ENCODE data around the gene SH3TC1. TPM values are rescaled to one million over a fixed set of nuclear protein-coding genes. Genes with fewer than 3 reads are reported as not detected.

SH3TC1 gene
- total and polyA plus RNA-seq, 2 of the 8 experiments (the other 6 are each of a cell fraction or from before 2014, with no cell fraction given), result 0.15 TPM; not detected in 1

- H3K4me1 ChIP-seq (replicated peaks in 1 of 4; ENCODE audit: control insufficient read depth in 3 of 4, insufficient read depth in 4 of 4, low read length in 3 of 4), result peaks cover 0 to 6% (median 3%) of the 10 kb centered on the region in 4 experiments; a peak in 6 of 7 replicates
- no peak overlapping the region for H3K4me2 ChIP-seq (ENCODE audit: insufficient read depth in 1 of 2, low read depth in 2 of 2, low read length in 2 of 2)
- peak overlapping the region; percentile 39; the same call in 1 of the 2 replicates for H2BK12ac ChIP-seq (ENCODE audit: low read depth, low read length)
- H3K23ac ChIP-seq (ENCODE audit: insufficient read length), result no peak overlapping the region
- H3K18ac ChIP-seq (ENCODE audit: extremely low read depth, low read length), result no peak overlapping the region
- no peak for TF ChIP-seq ATF3 (IDR thresholded peaks at IDR 0.05; ENCODE audit: insufficient read depth, low read depth, low read length)
- no peak for TF ChIP-seq RBBP5 (IDR thresholded peaks at IDR 0.05; ENCODE audit: borderline replicate concordance, low read depth, low read length)
- no peak overlapping the region for H3K4me3 ChIP-seq (ENCODE audit: extremely low read depth in 1 of 4, insufficient read depth in 2 of 4, low read depth in 3 of 4, low read length in 4 of 4)
- no peak overlapping the region for H3K56ac ChIP-seq (replicated peaks; ENCODE audit: insufficient read length, low read depth, low read length)
- H2BK120ac ChIP-seq (replicated peaks; ENCODE audit: low read depth, low read length), result no peak overlapping the region
- no peak overlapping the region for H3K27ac ChIP-seq (ENCODE audit: low read depth, low read length)
- H4K20me1 ChIP-seq (replicated peaks in 1 of 2; ENCODE audit: control insufficient read depth in 1 of 2, insufficient read depth in 2 of 2, low read length in 2 of 2), result peaks cover 0 to 12% of the 10 kb centered on the region in 2 experiments
- DNase-seq (ENCODE audit: low read depth in 1 of 2, low spot score in 2 of 2) (no peak), FAIRE-seq (no peak)
- no peaks in the 10 kb centered on the region; a peak in 1 of 8 replicates for H3K36me3 ChIP-seq (ENCODE audit: control insufficient read depth in 2 of 4, insufficient read depth in 4 of 4, low read length in 3 of 4)
- no peak overlapping the region for H3K4ac ChIP-seq (replicated peaks; ENCODE audit: insufficient read length, low read depth, low read length)
- ChIA-PET POLR2A (ENCODE audit: partially characterized antibody) (no interaction called here), CTCF (ENCODE audit: partially characterized antibody) (interaction anchor here (0.6 to 5.1 kb wide), 18 partner anchors 10 to 171 kb away, joined by 3 to 68 read pairs (median 4); no protein-coding TSS in a partner anchor)
- H3K79me2 ChIP-seq (ENCODE audit: control insufficient read depth in 1 of 2, insufficient read depth in 2 of 2, low read length in 2 of 2), result no peaks in the 10 kb centered on the region
- no peak overlapping the region for H2BK5ac ChIP-seq (ENCODE audit: low read depth, low read length)
- 0 out of 2 replicates have a peak overlapping the region, but pooled peaks have one; percentile 72 for H2BK15ac ChIP-seq (ENCODE audit: low read length)
- no peak overlapping the region for H4K5ac ChIP-seq (ENCODE audit: insufficient read length, low read depth, low read length)
- H2AK5ac ChIP-seq (ENCODE audit: low read depth, low read length), result no peak overlapping the region
- peaks cover 10% of the 10 kb centered on the region; the same call in 1 of the 2 replicates for H3K23me2 ChIP-seq (ENCODE audit: low read depth, low read length)
- no peak overlapping the region for H2AFZ ChIP-seq (ENCODE audit: low read length)
- H3K9me3 ChIP-seq (ENCODE audit: insufficient read depth in 2 of 2, low read depth in 1 of 2, low read length in 1 of 2), result no peaks in the 10 kb centered on the region; a peak in 1 of 4 replicates
- peak overlapping the region; percentile 40 for H4K91ac ChIP-seq (replicated peaks; ENCODE audit: insufficient read length, low read length)
- H2BK20ac ChIP-seq (ENCODE audit: low read length), result no peak overlapping the region; the same call in 1 of the 2 replicates
- H4K8ac ChIP-seq (ENCODE audit: extremely low read depth, insufficient read depth, low read length), result no peak overlapping the region
- no peak overlapping the region for H3K14ac ChIP-seq (ENCODE audit: insufficient read length)
- peaks cover 3% of the 10 kb centered on the region; the same call in 1 of the 2 replicates for H3K79me1 ChIP-seq (ENCODE audit: low read depth, low read length)
- 95% methylated on average over 28 of the region's 29 CpGs; no CpG with 5 or more reads in 1 of the 2 experiments for WGBS, 2 experiments (ENCODE audit: extremely low coverage in 1 of 2, insufficient coverage in 1 of 2, insufficient read length in 1 of 2, insufficient replicate concordance in 2 of 2, low coverage in 1 of 2, low lambda C conversion rate in 2 of 2, missing lambda C conversion rate in 1 of 2)
- H3K9ac ChIP-seq (replicated peaks in 1 of 4; ENCODE audit: extremely low read depth in 1 of 4, low read depth in 3 of 4, low read length in 3 of 4), result no peak overlapping the region
- no peaks in the 10 kb centered on the region for H3K27me3 ChIP-seq (replicated peaks in 1 of 4; ENCODE audit: control insufficient read depth in 3 of 4, extremely low read depth in 1 of 4, insufficient read depth in 3 of 4, low read length in 3 of 4)
Observed at GRCh38 chr4:8237256-8237989, 38.3 kb downstream of the SH3TC1 start.
